Stimulated activated CD8-positive, alpha-beta memory T cell treated with anti-CD3 and anti-CD28 coated beads, Interleukin-4, amount 100 ng/mL, for 48 hours (primary cell): ENCODE data around the gene CD300E.
"Not testable (repeated sequence)": the region's sequence is repeated elsewhere in the genome, so short reads cannot be mapped to it uniquely, and the experiment has no call there.

Source experiments
- DNase-seq: peaks from one replicate; pipeline ENCODE4 v3.0.0-alpha.2; 2020

CD300E gene, protein sequence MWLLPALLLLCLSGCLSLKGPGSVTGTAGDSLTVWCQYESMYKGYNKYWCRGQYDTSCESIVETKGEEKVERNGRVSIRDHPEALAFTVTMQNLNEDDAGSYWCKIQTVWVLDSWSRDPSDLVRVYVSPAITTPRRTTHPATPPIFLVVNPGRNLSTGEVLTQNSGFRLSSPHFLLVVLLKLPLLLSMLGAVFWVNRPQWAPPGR

DNA sequence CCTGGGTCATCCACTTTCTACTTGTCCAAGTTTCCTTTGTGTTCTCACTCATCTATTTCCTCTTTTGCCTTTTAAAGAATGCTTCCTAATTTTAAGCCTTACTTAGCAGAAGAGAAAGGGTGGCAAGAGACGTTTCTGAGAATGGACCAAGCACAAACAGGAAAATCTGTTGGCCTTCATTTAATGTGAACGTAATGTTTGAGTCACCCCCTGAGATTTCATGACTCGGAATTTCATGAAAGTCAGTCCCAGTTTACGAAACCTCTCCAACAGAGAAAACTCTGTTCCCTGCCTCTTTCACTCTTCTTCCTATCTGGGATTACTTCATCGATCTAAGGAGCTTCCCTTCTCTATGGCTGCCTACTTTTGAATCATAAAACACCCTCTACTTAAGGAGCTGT lies at the start of gene CD300E:
CD300E (minus strand) TSS at position 46 of the 401 bp plus-strand sequence. CDS start 117 bp downstream, outside the sequence.
- no peak for DNase-seq

DNA sequence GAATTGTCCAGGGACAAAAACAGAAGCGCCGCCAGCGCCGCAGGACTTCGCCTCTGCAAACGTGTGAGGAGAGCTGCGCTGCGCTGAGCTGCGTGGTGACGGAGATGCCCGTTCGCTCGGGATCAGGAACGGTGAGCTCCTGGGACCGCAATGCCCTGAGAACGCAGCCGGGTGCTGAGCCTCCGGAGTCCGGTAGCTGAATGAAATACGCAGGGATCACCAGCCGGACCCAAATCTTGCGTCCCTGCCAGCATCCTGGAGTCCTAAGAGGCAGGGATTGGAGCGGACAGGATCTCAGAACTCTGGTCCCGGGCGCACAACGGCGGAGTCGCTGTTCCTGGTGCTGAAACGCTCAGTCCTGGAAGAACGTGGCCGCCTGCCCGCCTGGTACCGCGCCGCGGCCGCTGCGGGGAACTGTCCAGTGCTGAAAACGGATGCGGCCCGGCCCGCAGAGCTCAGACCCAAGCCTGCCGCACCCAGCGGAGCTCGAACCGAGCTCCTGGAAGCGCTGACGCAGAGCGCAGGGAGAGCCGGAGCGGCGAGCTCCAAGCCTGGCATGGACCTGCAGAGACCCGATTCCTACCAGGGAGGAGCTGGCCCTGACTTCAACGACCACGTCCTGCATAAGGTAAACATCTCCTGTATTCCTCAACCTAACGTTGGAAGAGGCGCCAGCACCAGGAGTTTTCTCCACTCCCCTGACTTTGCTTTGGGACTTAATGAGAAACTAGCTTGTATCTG lies 47.7 kb upstream of the CD300E start:
- DNase-seq, result peak; percentile 86

DNA sequence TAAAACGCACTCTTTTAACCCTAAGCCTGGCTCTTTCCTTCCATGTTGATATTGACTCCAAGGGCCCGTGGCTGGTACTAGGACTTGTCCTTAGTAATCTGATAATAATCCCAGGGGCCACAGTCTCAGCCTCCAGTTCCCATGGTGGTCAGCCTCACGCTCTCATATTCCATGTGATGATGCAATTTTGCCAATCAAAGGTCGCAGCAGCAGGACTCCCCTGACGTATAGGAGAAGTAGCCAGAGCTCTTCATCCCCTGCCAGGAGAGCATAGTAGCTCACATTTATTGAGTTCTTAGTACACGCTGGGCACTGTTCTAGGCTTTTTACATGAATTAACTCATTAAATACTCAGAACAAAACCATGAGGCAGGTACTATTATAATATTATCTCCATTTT lies 46.8 kb upstream of the CD300E start:
- DNase-seq, result no peak

DNA sequence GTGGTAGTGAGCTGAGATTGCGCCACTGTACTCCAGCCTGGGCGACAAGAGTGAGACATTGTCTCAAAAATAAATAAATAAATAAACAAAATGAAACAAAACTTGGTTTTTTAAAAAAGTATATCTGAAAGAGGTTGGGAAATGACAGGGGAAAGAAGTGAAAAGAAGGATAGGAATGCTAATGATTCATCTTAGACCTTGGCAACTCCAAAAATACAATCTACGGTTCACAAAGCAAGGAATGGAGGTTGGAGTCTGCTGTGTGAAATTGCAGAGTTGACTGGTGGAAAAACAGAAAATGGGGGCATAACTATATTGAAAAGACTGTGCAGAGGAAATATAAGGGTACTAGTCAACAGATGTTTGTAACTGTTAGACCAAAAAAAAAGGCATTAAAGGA lies 40.0 kb upstream of the CD300E start:
- DNase-seq, result no peak

DNA sequence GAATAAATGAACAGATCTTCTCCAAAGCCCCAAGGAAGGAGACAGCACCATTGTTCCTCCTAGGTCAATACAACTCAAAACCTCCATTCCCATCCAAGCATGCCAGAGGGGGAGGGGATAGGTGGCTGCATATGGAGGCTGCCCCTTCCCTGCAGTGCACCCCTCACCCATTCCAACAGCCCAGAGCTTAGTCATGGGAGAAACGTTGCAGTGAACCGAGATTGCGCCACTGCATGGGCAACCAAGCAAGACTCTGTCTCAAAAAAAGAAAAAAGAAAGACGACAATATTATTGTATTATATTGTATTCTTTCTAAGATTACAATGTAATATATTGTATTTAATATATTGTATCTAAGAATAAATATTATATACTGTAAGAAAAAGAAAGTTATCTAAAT lies 36.4 kb upstream of the CD300E start:
- no peak for DNase-seq

DNA sequence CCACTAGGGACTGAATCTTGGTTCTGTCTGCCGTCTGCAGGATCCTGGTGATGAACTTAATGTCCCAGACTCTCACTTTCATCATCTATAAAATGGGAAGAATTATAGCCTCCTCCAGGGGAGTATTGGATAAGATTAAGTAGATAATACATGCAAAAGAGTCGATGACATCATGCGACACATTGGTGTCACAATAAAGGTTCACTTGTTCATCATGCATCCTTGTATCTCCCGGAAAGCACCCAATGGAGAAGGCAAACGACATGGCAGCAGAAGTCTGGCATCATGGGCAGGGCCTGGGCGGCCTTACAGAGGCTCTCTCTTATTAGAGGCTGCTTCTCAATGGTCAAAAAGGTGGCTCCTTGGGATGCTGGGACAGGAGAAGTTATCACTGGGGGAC lies 35.1 kb upstream of the CD300E start:
- no peak for DNase-seq

DNA sequence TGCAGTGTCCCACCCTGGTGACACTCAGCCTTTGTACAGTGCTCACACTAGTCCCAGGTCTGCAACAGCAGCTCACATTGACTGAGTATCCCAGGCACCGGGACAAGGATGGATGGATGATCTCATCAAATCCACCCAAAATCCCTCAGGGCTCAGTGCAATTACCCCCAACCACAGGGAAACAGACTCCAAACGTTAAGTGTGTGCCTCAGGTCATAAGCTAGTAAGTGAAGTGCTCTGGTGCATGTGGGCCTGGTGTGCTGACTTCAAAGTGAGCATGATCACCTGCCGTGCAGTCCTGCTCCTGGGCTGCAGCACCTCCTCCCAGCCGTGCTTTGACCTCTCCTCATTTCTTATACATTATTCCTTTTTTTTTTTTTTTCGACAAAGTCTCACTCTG lies 31.2 kb upstream of the CD300E start:
- DNase-seq, result no peak

DNA sequence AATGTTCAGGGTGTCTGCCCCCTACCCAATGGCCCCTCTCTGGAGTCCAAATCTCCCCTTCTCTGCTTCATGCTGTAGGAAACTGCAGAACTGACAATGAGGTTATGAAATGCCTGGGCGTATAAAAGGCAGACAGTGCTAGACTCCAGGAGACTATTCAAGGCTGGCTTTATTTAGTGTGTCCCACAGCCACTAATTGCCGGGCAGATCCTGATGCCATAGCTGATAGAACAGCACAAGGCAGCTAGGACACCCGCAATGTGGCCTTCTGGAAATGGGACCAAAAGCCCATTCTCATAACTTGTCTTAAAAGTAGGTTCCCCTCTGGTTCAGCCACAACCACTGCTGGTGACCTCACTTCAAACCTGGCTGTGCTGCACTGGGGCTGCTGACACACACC lies 28.5 kb upstream of the CD300E start:
- no peak for DNase-seq

DNA sequence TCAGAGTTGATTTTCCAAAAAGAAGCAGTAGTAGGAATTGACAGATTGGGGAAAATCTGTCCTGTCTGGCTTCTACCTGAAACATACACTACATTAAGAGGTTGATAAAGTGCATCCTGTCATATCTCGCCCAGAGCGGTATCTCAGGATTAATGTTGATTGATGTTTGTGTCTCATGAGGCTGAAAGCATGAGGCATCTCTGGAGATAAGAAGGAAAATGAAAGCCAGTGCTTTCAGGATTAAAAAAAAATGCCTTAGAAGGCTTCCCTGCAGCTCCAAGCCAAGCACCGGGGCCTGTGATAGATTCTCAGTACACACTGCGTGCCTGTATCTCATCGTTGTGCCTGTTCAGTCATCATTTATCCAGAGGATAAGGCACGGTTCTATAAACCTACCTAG lies 26.4 kb upstream of the CD300E start:
- DNase-seq, result no peak

DNA sequence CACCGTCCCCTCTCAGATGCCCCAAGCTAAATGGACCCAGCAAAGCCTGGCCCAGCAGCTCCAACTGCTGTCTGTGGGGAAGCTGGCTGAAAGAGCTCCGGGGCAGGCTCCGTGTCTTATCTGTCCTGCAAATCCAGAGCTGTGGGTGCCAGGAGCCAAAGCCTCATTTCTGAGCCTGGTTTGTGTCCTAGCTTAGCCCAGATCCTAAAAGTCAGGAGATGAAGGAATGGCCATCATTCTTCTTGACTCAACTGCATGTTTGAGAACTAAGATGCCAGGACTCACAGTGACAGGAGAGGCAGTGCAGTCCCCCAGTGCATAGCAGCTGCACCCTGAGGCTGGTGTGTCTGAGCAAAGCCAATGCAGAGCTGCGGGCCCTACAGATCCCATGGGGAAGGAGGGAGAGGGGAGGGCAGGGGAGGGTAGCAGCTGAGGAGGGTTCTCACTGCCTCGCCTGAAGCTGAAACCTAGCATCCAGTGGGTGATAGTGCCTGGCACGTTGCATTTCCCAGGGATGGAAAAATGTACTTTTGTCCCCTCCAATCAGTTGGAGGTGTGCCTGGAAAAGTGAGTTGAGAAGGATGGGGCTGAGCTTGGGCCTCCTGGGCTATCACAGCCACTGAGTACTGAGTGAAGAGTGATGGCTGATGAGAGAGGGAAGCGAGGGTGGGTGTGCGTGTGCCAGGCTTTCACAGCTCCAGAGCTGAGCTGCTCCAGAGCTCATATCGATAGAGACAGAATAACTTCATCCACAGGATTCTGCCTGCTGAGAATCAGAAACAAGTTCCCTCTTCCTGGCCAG lies 24.5 kb upstream of the CD300E start:
- DNase-seq, result no peak

DNA sequence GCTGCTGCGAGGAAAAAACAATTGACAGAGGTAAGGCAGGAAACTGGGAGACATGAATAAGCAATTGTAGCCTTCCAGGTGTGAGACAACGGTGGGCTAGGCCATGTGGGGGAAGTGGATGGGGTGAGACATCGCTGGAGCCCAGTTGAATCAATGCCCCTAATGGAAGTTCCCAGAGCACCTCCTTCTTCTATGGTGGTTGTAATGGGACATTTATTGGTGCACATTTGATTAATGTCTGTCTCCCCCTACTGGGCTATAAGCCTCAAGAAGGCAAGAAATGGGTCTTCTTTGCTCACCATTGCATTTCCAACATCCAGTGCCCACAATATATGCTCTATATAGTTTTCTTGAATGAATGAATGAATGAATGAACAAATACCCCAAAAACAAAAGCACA lies 22.7 kb upstream of the CD300E start:
- no peak for DNase-seq

DNA sequence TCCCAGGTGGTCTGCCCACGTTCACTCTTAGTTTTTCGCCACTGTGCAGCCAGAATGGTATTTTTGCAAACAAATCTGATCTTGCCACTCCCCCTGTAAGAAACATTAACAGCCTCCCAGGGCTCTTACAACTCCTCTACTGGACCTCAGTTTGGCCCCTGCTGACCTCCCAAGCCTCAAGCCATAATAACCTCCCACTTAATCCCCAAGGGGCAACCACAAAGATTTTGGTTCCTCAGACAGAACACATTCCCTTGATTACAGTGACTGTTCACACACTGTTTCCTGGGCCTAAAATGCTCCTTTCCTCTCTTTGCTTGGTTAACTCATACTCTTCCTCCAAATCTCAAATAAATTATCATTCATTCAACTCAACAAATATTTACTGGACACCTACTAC lies 21.5 kb upstream of the CD300E start:
- DNase-seq, result no peak

DNA sequence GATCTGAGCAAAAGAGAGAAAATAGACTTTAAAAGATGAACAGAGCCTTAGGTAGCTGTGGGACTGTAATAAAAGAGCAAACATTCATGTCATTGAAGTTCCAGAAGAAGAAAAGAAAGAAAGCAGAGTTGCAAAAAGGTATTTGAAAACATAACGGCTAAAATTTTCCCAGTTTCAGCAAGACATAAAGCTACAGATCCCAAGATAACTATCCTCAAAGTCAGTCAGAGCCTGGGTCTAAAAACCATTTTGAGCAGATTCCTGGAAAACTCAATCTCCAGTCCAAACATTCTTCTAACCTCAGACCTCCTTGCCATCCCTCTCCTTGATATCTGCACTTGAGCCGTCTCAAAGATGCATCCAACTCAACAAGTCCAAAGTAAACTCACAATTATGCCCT lies 20.9 kb upstream of the CD300E start:
- no peak for DNase-seq

DNA sequence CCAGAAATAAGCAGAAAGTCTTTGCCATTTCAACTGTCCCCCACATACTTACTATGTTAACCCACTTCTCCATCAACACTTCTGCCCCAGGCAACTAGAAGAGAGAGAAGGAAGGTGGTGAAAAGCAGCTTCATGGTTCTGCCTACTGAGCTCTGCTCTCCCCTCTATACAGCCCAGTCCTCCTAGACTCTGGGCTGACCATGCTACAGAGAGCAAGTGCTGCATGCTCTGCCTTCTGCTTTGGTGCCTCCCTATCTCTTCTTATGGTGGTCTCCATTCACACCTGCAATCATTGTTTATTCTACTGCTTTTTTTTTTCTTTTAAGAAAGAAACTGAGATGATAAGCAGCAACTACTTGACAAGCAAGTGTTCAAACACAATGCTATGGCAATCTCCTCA lies 20.3 kb upstream of the CD300E start:
- no peak for DNase-seq

DNA sequence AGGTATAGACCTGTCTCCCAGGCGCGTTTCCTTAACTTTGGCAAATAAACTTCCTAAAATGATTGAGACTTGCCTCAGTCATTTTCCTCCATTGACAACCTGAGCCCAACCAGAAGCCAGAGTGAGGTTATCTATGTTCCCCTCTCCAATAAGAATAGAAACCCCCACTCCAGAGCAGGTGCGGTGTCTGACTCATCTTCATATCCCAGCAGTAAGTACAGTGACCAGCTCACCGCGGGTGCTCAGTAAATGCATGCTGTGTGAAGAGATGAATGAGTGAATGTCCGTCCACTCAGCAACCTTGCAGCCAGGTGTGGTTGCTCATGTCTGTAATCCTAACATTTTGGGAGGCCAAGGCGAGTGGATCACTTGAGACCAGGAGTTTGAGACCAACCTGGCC lies 19.5 kb upstream of the CD300E start:
- DNase-seq, result no peak

DNA sequence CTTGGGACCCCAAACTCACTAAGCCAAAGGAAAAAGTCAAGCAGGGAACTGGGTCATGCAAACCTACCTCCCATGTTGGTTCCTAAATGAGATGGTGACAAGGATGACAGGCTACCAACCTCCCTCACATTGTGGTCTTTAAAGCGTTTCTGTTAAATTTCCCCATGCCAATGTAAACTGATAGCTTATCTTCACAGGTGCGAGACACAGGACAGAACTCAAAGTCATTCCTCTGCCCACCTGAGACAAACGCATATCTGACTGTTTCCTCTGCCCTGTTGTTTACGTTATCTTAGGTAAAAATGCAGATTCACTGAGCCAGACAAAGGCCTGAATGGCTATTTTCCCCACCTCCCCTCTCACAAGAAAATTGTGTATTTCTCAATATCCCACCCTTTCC lies 19.0 kb upstream of the CD300E start:
- no peak for DNase-seq

DNA sequence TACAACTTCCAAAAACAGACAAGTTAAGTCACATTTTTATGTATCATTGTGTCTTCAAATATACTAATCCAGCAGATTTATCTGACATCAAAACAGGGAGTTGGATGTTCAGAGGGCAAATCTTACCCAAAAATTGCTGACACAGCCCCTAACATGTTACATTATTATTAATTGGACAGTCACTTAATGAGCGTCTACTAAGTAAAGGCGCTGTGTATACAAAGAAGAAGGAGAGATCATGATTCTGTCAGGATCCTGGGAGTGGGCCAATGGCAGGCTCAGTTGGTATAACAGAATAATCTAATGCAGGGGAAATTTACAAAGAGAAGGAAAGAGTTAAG lies 18.4 kb upstream of the CD300E start:
- DNase-seq, result no peak

DNA sequence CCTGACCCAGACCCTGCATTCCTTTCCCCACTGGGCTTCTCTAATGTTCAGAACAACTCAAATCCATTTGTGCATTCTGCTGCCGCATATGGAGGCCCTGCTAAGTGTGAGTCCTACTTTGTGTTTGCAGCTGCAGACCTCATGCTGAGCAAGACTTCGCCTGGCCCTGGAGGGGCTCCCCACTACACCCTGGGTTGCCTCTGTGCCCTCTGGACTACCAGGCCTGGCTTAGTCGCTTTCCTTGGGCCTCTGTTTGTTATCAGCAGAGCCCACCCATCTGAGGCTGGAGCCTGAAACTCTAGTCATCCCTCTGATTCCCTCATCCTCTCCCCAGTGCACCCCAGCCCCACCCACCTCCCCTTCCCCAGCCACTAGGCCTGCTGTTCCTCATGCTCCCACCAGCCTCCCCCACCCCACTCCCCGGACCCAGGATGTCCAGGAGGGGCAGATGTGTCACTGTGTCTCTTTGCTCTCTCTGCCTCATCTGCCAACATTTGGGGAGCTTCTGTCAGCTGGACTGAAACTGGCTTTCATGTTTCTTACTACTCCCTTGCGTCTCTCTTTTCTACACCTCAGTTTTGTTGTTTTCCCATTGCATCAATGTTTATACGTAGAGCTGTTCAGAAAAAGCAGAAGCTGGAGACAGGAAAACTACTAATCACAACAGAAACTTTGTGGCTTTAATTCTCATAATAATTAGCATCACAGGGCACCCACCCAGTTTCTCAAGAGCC lies 17.9 kb upstream of the CD300E start:
- DNase-seq, result no peak

DNA sequence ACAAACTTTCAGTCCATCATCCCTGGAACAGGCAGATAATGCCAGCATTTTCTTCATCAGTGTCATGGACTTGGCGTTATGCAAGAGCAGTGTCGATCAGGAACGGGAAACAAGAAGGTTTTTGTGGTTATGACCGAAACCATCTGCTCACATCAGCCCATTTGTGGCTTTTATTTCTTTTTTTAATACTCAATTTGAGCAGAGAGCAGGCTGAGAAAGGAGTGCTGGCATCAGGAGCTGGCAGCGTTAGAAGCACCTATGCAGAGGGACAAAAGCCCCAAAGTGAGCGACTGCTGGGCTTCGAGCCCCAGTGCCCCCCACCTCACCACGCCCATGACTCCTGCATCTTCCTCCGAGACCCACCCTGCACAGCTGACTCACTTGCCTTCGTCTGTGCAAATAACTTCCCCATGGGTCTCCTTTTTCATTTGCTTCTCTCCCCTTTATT lies 16.2 kb upstream of the CD300E start:
- DNase-seq, result no peak

DNA sequence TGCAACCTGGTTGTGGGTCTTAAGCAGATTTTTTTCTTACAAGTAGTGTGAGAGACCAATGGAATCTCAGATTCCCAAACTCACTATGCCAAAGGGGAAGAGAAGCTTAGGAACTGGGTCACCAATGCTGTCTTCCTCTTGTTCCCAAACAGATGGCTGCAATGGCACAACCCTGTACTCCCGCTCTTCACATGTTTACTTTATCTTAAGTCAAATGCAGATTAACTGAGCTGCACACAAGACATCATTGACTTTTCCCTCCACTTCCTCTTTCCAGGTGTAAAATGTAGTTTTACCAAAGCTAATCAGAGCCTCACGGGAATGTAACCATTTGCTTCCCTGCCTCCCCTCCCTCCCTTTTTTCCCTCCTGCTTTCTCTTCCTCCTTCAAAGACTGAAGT lies 14.4 kb upstream of the CD300E start:
- DNase-seq, result no peak

DNA sequence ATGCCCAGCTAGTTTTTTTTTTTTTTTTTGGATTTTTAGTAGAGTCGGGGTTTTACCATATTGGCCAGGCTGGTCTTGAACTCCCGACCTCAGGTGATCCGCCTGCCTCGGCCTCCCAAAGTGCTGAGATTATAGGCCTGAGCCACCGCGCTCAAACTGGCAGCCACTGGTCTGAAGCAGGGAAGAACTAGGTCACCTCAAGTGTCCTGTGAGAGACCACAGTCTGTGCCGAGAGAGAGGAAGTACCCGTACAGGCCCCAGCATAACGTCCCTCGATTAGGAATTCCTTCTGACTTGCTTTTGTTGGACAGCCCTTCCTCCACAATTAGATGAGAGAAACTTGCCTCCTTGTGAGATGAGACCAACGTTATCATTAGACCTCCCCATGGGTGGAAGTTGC lies 13.7 kb upstream of the CD300E start:
- no peak for DNase-seq

DNA sequence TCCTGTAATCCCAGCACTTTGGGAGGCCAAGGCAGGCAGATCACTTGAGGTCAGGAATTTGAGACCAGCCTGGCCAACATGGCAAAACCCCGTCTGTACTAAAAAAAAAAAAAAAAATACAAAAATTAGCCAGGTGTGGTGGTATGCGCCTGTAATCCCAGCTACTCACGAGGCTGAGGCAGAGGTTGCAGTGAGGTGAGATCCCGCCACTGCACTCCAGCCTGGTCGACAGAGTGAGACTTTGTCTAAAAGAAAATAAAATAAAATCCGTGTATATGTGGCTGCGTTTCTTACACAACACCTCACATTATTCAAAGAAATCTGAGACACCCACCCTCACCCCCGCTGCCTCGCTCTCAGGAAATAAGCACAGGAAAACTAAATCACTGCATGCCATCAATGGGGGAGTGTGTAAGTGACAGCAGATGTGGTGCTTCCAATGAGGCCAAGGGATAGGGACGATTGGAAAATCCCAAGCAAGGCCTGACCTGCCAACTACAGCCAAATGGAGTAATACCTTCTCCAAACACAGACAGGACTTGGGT lies 13.1 kb upstream of the CD300E start:
- not testable (repeated sequence) for DNase-seq

DNA sequence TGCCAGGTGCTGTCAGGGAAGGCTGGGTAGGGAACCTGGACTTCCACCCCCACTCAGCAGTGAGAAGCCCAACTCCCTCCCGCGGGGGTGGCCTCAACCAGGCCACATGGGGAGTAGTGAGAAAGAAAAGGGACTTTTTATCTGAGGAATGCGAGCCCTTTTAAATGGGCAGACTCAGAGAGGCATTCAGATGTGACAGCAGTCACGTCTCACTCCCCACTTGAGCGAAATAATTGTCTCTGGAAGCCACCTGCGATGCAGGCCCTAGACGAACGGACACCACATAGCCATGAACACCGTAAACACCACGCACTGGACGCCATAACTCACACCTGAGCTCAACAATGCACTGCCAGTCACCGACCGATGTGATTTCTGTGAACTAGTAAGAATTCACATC lies 11.9 kb upstream of the CD300E start:
- no peak for DNase-seq
